Calu3 (cell line): ENCODE data around the gene FLVCR2. TPM values are rescaled to one million over a fixed set of nuclear protein-coding genes. Genes with fewer than 3 reads are reported as not detected.

Experiments used
- Bru-seq: library from RNA; stranded (reverse); fragments of 400-500 nt; gene quantifications from one replicate; lab custom pipeline; 2021; lab: Mats Ljungman, UMichigan
- BruChase-seq, 2 experiments: library from RNA; stranded (reverse); fragments of 400-500 nt; gene quantifications; one replicate each; lab custom pipeline; 2021; lab: Mats Ljungman, UMichigan
- BruUV-seq: library from RNA; stranded (reverse); fragments of 400-500 nt; replicated peaks from 2 replicates; lab custom pipeline; 2021; lab: Mats Ljungman, UMichigan
- CTCF ChIA-PET: fragments of 300-600 bp; sonication (Branson Sonifier 250); formaldehyde crosslinking; loops from one replicate; lab custom pipeline; 2022; ENCODE audit warnings: antibody characterized with exemption; lab: Charles Lee
- DNase-seq: peaks from one replicate; pipeline ENCODE4 v3.0.0; 2022
- H3K27ac Mint-ChIP-seq: one replicate; pipeline ENCODE4 v1.8.0; 2022; ENCODE audit warnings: mixed read lengths; ENCODE audit not compliant: unreplicated experiment
- H3K27me3 Mint-ChIP-seq: one replicate; pipeline ENCODE4 v1.8.0; 2022; ENCODE audit warnings: mixed read lengths; ENCODE audit not compliant: unreplicated experiment
- H3K36me3 Mint-ChIP-seq: one replicate; pipeline ENCODE4 v1.8.0; 2022; ENCODE audit warnings: mild to moderate bottlenecking, moderate library complexity, mixed read lengths; ENCODE audit not compliant: insufficient read depth, unreplicated experiment
- H3K4me1 Mint-ChIP-seq: one replicate; pipeline ENCODE4 v1.8.0; 2022; ENCODE audit warnings: mild to moderate bottlenecking, low read depth, mixed read lengths; ENCODE audit not compliant: unreplicated experiment
- H3K4me3 Mint-ChIP-seq: one replicate; pipeline ENCODE4 v1.8.0; 2022; ENCODE audit warnings: mild to moderate bottlenecking, low read depth, moderate library complexity, mixed read lengths; ENCODE audit not compliant: unreplicated experiment
- H3K9me3 Mint-ChIP-seq: one replicate; pipeline ENCODE4 v1.8.0; 2022; ENCODE audit warnings: low read depth, mixed read lengths; ENCODE audit not compliant: unreplicated experiment
- intact Hi-C: fragments of 100-400 bp; cut with micrococcal nuclease; formaldehyde crosslinking; loops from one replicate; pipeline ENCODE4 v1.10.0; 2022; ENCODE audit not compliant: unreplicated experiment
- long read RNA-seq: library from polyadenylated mRNA; stranded (forward); transcript quantifications from one replicate; pipeline ENCODE4 v2.0.0, GENCODE V29; 2022
- total RNA-seq: library from RNA; stranded (reverse); gene quantifications from 2 replicates; pipeline ENCODE4 v1.2.3, GENCODE V29; 2022
- TF ChIP-seq, protein P1 (sequence below): fragments of 200-600 bp; IDR thresholded peaks from one replicate; pipeline ENCODE4 v1.8.0; 2022; ENCODE audit warnings: antibody characterized with exemption; ENCODE audit not compliant: unreplicated experiment

Gene FLVCR2, protein sequence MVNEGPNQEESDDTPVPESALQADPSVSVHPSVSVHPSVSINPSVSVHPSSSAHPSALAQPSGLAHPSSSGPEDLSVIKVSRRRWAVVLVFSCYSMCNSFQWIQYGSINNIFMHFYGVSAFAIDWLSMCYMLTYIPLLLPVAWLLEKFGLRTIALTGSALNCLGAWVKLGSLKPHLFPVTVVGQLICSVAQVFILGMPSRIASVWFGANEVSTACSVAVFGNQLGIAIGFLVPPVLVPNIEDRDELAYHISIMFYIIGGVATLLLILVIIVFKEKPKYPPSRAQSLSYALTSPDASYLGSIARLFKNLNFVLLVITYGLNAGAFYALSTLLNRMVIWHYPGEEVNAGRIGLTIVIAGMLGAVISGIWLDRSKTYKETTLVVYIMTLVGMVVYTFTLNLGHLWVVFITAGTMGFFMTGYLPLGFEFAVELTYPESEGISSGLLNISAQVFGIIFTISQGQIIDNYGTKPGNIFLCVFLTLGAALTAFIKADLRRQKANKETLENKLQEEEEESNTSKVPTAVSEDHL
- total RNA-seq = 0.61 and 1.4 TPM in 2 replicates
- Bru-seq, nascent RNA = percentile 25 among the genes with signal in this experiment
- BruChase-seq, experiment 1, labeled RNA remaining after a 6-hour chase = percentile 21 among the genes with signal in this experiment
- percentile 22 among the genes with signal in this experiment for BruChase-seq, experiment 2, labeled RNA remaining after a 2-hour chase
- long read RNA-seq = 0 reads

DNA sequence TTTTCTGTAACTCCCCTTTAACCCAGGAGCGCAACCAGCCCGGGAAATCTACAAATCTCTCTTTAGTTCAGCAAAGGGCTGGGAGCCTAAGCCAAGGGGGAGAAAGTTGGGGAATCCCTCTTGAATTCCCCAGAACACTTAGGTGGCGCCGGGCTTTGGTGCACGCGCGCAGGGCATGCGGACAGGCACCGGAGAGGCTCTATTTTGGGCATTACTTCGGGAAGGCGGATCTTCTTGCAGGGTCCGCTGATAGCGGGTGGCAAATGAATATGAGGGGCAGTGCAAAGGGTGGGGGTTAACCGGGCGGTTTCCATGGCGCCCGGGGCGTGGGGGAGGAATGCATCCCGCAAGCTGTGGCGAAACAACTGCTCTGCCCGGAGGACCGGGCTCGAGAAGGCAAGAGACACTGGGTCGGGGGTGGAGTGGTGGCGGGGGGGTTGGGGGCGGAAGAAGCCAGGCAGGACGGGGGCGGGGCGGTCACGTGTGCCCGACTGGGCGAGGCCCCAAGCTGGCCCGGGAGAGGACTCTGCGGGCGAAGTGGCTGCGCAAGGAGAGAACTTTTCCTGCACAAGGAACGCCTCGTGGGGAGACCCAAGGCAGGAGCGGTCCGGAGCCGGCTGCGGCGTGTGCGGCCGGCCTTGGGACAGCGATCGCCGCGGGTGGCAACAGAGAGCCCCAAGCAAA is at the start of gene FLVCR2:
Gene FLVCR2, plus strand, starts transcription at position 519 of the 684 bp plus-strand sequence. CDS start 353 bp downstream, outside the sequence.
- H3K4me3 Mint-ChIP-seq = peak within 1 kb of the TSS; percentile 74
- H3K27me3 Mint-ChIP-seq = no peaks in the 10 kb centered on the region
- H3K27ac Mint-ChIP-seq = no peak within 1 kb of the TSS
- intact Hi-C loops = loop anchor here (2.0 kb wide), 1 partner anchor 403 kb away; the partner anchor contains the start of gene TGFB3
- H3K4me1 Mint-ChIP-seq = peaks cover 9% of the 10 kb centered on the region
- H3K36me3 Mint-ChIP-seq = peaks cover 16% of the 10 kb centered on the region
- BruUV-seq = no TSS peak
- TF ChIP-seq, protein P1, sequence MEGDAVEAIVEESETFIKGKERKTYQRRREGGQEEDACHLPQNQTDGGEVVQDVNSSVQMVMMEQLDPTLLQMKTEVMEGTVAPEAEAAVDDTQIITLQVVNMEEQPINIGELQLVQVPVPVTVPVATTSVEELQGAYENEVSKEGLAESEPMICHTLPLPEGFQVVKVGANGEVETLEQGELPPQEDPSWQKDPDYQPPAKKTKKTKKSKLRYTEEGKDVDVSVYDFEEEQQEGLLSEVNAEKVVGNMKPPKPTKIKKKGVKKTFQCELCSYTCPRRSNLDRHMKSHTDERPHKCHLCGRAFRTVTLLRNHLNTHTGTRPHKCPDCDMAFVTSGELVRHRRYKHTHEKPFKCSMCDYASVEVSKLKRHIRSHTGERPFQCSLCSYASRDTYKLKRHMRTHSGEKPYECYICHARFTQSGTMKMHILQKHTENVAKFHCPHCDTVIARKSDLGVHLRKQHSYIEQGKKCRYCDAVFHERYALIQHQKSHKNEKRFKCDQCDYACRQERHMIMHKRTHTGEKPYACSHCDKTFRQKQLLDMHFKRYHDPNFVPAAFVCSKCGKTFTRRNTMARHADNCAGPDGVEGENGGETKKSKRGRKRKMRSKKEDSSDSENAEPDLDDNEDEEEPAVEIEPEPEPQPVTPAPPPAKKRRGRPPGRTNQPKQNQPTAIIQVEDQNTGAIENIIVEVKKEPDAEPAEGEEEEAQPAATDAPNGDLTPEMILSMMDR = no peak
- CTCF ChIA-PET = interaction anchor here (0.8 to 4.8 kb wide), 10 partner anchors 12 to 472 kb away, joined by 3 to 33 read pairs (median 3); partner anchors contain the start of genes ERG28 and TTLL5
- no peaks in the 10 kb centered on the region for H3K9me3 Mint-ChIP-seq
- peak; percentile 72 for DNase-seq

- Mint-ChIP-seq H3K27me3 (no peaks in the 10 kb centered on the region), H3K4me3 (no peak overlapping the region), H3K9me3 (no peaks in the 10 kb centered on the region), H3K4me1 (peaks cover 15% of the 10 kb centered on the region), H3K36me3 (peaks cover 5% of the 10 kb centered on the region), H3K27ac (no peak overlapping the region)
- intact Hi-C loops = no loop called here
- CTCF ChIA-PET = interaction anchor here (1.4 kb wide), 1 partner anchor 17 kb away, joined by 3 read pairs; no protein-coding TSS in a partner anchor
- DNase-seq = no peak
- TF ChIP-seq, protein P1 = no peak
- BruUV-seq = no TSS peak
These were observed 47.2 kb upstream of the FLVCR2 start for GRCh38 chr14:75531256-75531655.

GRCh38 chr14:75531660-75532317 is 46.6 kb upstream of the FLVCR2 start:
- Mint-ChIP-seq H3K9me3 (no peaks in the 10 kb centered on the region), H3K4me1 (peaks cover 20% of the 10 kb centered on the region), H3K27me3 (no peaks in the 10 kb centered on the region), H3K36me3 (peaks cover 5% of the 10 kb centered on the region), H3K27ac (no peak overlapping the region), H3K4me3 (no peak overlapping the region)
- CTCF ChIA-PET = no interaction called here
- BruUV-seq = no TSS peak
- TF ChIP-seq, protein P1 = no peak
- intact Hi-C loops = no loop called here
- DNase-seq = no peak
